ENCODE measurements around the gene SLC1A2. TPM values are rescaled to one million over a fixed set of nuclear protein-coding genes. Genes with fewer than 3 reads are reported as not detected.
A peak's percentile ranks its signal among the peaks of the same experiment; 100 is the strongest.

The SLC1A2 gene
- total RNA-seq, 1 donor from 2014 or later, result 0.10 TPM

- Mint-ChIP-seq H3K27ac (ENCODE audit: unreplicated experiment) (peak overlapping the region; percentile 70), H3K4me3 (ENCODE audit: unreplicated experiment) (no peak overlapping the region), H3K9me3 (ENCODE audit: low read depth) (no peaks in the 10 kb centered on the region), H3K4me1 (ENCODE audit: low read depth) (peaks cover 16% of the 10 kb centered on the region), H3K27me3 (ENCODE audit: low read depth) (no peaks in the 10 kb centered on the region), H3K36me3 (ENCODE audit: low read depth) (peaks cover 35% of the 10 kb centered on the region)
- TF ChIP-seq CTCF (IDR thresholded peaks at IDR 0.05), result no peak
- DNase-seq (ENCODE audit: low spot score), result no peak
Measured at GRCh38 chr11:35223371-35223796, 196.0 kb downstream of the SLC1A2 start.

GRCh38 chr11:35218956-35219355, 200.4 kb downstream of the SLC1A2 start:
- no peak for DNase-seq (ENCODE audit: low spot score)
- Mint-ChIP-seq H3K9me3 (ENCODE audit: low read depth) (no peaks in the 10 kb centered on the region), H3K4me3 (ENCODE audit: unreplicated experiment) (no peak overlapping the region), H3K27me3 (ENCODE audit: low read depth) (no peaks in the 10 kb centered on the region), H3K4me1 (ENCODE audit: low read depth) (peaks cover 31% of the 10 kb centered on the region), H3K36me3 (ENCODE audit: low read depth) (peaks cover 34% of the 10 kb centered on the region), H3K27ac (ENCODE audit: unreplicated experiment) (no peak overlapping the region)
- no peak for TF ChIP-seq CTCF (IDR thresholded peaks at IDR 0.05)

- no peak for TF ChIP-seq CTCF (IDR thresholded peaks at IDR 0.05)
- no peak overlapping the region for H3K27ac Mint-ChIP-seq (ENCODE audit: unreplicated experiment)
- no peak for DNase-seq (ENCODE audit: low spot score)
- no peak overlapping the region for H3K4me3 Mint-ChIP-seq (ENCODE audit: unreplicated experiment)
- no peaks in the 10 kb centered on the region for H3K27me3 Mint-ChIP-seq (ENCODE audit: low read depth)
- H3K36me3 Mint-ChIP-seq (ENCODE audit: low read depth), result peaks cover 25% of the 10 kb centered on the region
- H3K4me1 Mint-ChIP-seq (ENCODE audit: low read depth), result peaks cover 31% of the 10 kb centered on the region
- no peaks in the 10 kb centered on the region for H3K9me3 Mint-ChIP-seq (ENCODE audit: low read depth)
Measured at GRCh38 chr11:35216962-35217678, 202.2 kb downstream of the SLC1A2 start.

- Mint-ChIP-seq H3K27me3 (ENCODE audit: low read depth) (no peaks in the 10 kb centered on the region), H3K36me3 (ENCODE audit: low read depth) (peaks cover 22% of the 10 kb centered on the region), H3K27ac (ENCODE audit: unreplicated experiment) (no peak overlapping the region), H3K4me1 (ENCODE audit: low read depth) (peaks cover 31% of the 10 kb centered on the region), H3K4me3 (ENCODE audit: unreplicated experiment) (no peak overlapping the region), H3K9me3 (ENCODE audit: low read depth) (peaks cover 2% of the 10 kb centered on the region)
- no peak for DNase-seq (ENCODE audit: low spot score)
- no peak for TF ChIP-seq CTCF (IDR thresholded peaks at IDR 0.05)
Measured at GRCh38 chr11:35215945-35216344, 203.4 kb downstream of the SLC1A2 start.

- Mint-ChIP-seq H3K27me3 (ENCODE audit: low read depth) (no peaks in the 10 kb centered on the region), H3K4me1 (ENCODE audit: low read depth) (peaks cover 31% of the 10 kb centered on the region), H3K36me3 (ENCODE audit: low read depth) (peaks cover 29% of the 10 kb centered on the region), H3K4me3 (ENCODE audit: unreplicated experiment) (no peak overlapping the region), H3K9me3 (ENCODE audit: low read depth) (peaks cover 12% of the 10 kb centered on the region), H3K27ac (ENCODE audit: unreplicated experiment) (peak overlapping the region; percentile 60)
- TF ChIP-seq CTCF (IDR thresholded peaks at IDR 0.05), result no peak
- DNase-seq (ENCODE audit: low spot score), result no peak
Measured at GRCh38 chr11:35214792-35215193, 204.6 kb downstream of the SLC1A2 start.

All from chondrocyte (in vitro differentiated cells).